Heart right ventricle (tissue), 16 donors: ENCODE data around the gene MAD1L1. TPM values are rescaled to one million over a fixed set of nuclear protein-coding genes. Genes with fewer than 3 reads are reported as not detected.

Experiments
- ATAC-seq, 8 donors: fragments of 200-7000 bp; cut with Tn5 transposase; one replicate each; pipeline ENCODE4 v1.9.1; 2020; ENCODE audit warnings: mild to moderate bottlenecking in 8 of 8, moderate library complexity in 8 of 8, moderate number of reproducible peaks in 1 of 8
- DNase-seq, 2 donors: peaks; one replicate each; pipeline ENCODE4 v3.0.0-alpha.2; 2020
- H3K27ac ChIP-seq, 10 donors: fragments of 200-600 bp; sonication (generic) in 2 of 10; one replicate each; pipeline versions ENCODE4 v1.5.0 to v1.8.0; 2020 to 2022; ENCODE audit warnings: mild to moderate bottlenecking in 3 of 10
- H3K27me3 ChIP-seq, 7 donors: fragments of 200-600 bp; one replicate each; pipeline ENCODE4 v1.8.0; 2021 to 2022; ENCODE audit warnings: mild to moderate bottlenecking in 2 of 7
- H3K36me3 ChIP-seq, 9 donors: fragments of 200-600 bp; sonication (generic) in 1 of 9; one replicate each; pipeline versions ENCODE4 v1.5.0 to v1.8.0; 2020 to 2022; ENCODE audit warnings: mild to moderate bottlenecking in 2 of 9
- H3K4me1 ChIP-seq, 9 donors: fragments of 200-600 bp; sonication (generic) in 1 of 9; one replicate each; pipeline versions ENCODE4 v1.5.0 to v1.8.0; 2020 to 2022; ENCODE audit warnings: mild to moderate bottlenecking in 4 of 9
- H3K4me3 ChIP-seq, 10 donors: fragments of 200-600 bp; sonication (generic) in 2 of 10; one replicate each; pipeline versions ENCODE4 v1.5.0 to v1.8.0; 2020 to 2022; ENCODE audit warnings: mild to moderate bottlenecking in 7 of 10, moderate library complexity in 2 of 10
- H3K9me3 ChIP-seq, 11 donors: fragments of 200-600 bp in 10 of 11; sonication (generic) in 2 of 11; one replicate each; pipeline versions ENCODE4 v1.5.0 to v1.8.0; 2013 to 2022; ENCODE audit warnings: mild to moderate bottlenecking in 2 of 11, control low read depth in 1 of 11, moderate library complexity in 1 of 11
- WGBS, 2 donors: extraction: QIAGEN DNeasy Blood & Tissue Kit; methylation state at CpG; one replicate each; pipeline ENCODE4 v1.1.7; 2013; ENCODE audit warnings: inconsistent platforms in 1 of 2; 5-methylcytosine and 5-hydroxymethylcytosine counted together
- intact Hi-C, 10 donors: fragments of 100-400 bp; cut with DNase I; formaldehyde crosslinking; loops; one replicate each; pipeline versions ENCODE4 v1.11.1 to v1.14.2; 2022
- polyA plus RNA-seq, 2 donors: library from polyadenylated mRNA; stranded (reverse); fragments of 200-250 nt; gene quantifications; one replicate each; pipeline ENCODE4 v1.2.3, GENCODE V29; 2013
- total RNA-seq, 10 donors: library from RNA; stranded (reverse); fragmentation: NEBNext Ultra II Directional in 3 of 10; extraction: Animal tissue kit (Norgen Biotek cat#: 25700) in 3 of 10; gene quantifications; one replicate each; pipeline versions ENCODE4 v1.2.1 to v1.2.4, GENCODE V29; 2021 to 2023
- TF ChIP-seq, protein P1 (sequence below), 9 donors: fragments of 200-600 bp; sonication (generic) in 2 of 9; IDR thresholded peaks; one replicate each; pipeline versions ENCODE4 v1.5.0 to v1.8.0; 2021 to 2022; ENCODE audit warnings: antibody characterized with exemption in 9 of 9, mild to moderate bottlenecking in 5 of 9, moderate library complexity in 1 of 9
- donor health status: Arrhythmogenic right ventricular cardiomyopathy.
- donor health status: ischemic (EF 13 %, LVEDD 7.1; RV severe dilation, severe dysfunction).
- donor health status: healthy with polysubstance abuse.
- donor health status: DM: no; HTN: yes; CAD: no.
- donor health status: DM: no; HTN: no; CAD: no.
- donor health status: ischemic (EF 25% LVEDD 6.9; RV normal size, moderate dysfunction).
- donor health status: ischemic (EF 25% LVEDD 5.7; RV mildly dilated, moderate dysfunction).
- donor health status: healthy.
- donor health status: DM: yes; HTN: yes; CAD: no.
- donor health status: Ischemic cardiomyopathy.
- donor health status: ischemic (EF 35%, LVEDD 5.7; RV mildly dilated, moderate dysfunction).
- donor health status: nonischemic (EF 11% LVEDD 7.7; RV severe dilation, severe dysfunction).
- donor health status: DM: yes; HTN: yes; CAD: no.
- donor health status: PGD.
- donor health status: ischemic (EF 29% LVEDD 5.4; RV normal size, mild dysfunction).
- donor health status: nonischemic (EF 23%, LVEDD 6.1; RV moderate dilation, normal function).

MAD1L1 gene
- total and polyA plus RNA-seq, 12 donors, result 13.8 to 46.8 (median 20.2) TPM

DNA sequence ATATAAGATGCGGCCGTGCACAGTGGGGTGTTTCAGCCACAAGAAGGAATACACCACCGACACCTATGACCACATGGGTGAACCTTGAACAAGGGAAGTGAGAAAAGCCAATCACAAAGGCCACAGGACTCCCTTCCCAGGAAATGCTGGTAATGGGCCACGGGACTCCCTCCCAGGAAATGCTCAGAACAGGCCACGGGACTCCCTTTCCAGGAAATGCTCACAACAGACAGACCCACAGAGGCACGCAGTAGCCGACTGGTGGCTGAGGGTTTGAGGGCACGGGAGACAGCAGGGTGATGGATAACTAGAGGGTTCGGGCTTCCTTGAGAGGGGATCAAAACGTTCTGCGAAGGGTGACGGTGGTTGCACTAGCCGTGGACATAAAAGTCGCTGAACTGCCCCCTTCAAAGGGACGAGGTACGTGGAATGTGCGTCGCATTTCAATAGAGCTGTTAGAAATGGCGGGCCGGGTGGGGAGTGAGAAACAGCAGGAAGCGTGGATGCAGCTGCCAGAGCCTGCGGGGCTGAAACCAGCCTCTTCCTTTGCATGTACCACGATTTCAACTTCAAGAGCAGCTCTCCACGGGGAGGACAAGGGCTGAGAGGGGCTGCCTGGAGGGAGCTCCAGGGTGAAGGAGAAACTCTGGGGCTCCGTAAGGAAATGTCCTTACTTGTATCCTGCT lies 288.7 kb downstream of the MAD1L1 start:
- no peak for ATAC-seq
- WGBS, 2 donors, result 79 to 80% methylated on average over 25 of the region's 25 CpGs
- DNase-seq, result peak in 1 of 2 donors; percentile 7

DNA sequence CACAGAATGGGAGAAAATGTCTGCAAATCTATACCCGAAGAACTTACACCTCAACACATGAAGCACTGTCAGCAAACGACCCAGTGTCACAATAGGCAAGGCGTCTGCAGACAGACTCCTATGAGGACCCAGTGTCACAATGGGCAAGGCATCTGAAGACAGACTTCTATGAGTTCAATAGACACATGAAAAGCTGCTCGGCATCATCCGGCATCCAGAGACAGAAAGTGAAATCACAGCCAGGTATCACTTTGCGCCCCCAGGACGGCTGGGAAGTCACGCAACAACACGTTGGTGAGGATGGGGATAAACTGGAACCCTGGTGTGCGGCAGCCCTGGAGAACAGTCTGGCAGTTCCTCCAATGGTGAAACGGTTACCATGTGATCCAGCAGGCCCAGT lies 289.4 kb downstream of the MAD1L1 start:
- H3K4me1 ChIP-seq, result peaks cover 2 to 54% (median 20%) of the 10 kb centered on the region in 9 donors
- H3K4me3 ChIP-seq, result no peak overlapping the region
- ATAC-seq (no peak), DNase-seq (peak in 1 of 2 donors; percentile 8)
- TF ChIP-seq, protein P1, sequence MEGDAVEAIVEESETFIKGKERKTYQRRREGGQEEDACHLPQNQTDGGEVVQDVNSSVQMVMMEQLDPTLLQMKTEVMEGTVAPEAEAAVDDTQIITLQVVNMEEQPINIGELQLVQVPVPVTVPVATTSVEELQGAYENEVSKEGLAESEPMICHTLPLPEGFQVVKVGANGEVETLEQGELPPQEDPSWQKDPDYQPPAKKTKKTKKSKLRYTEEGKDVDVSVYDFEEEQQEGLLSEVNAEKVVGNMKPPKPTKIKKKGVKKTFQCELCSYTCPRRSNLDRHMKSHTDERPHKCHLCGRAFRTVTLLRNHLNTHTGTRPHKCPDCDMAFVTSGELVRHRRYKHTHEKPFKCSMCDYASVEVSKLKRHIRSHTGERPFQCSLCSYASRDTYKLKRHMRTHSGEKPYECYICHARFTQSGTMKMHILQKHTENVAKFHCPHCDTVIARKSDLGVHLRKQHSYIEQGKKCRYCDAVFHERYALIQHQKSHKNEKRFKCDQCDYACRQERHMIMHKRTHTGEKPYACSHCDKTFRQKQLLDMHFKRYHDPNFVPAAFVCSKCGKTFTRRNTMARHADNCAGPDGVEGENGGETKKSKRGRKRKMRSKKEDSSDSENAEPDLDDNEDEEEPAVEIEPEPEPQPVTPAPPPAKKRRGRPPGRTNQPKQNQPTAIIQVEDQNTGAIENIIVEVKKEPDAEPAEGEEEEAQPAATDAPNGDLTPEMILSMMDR (IDR thresholded peaks at IDR 0.05), result no peak
- no peaks in the 10 kb centered on the region for H3K36me3 ChIP-seq
- intact Hi-C loops, result loop anchor here in 2 of 10 donors (5.0 to 10.0 kb wide), 3 partner anchors 49 to 119 kb away; no protein-coding TSS in a partner anchor
- no peaks in the 10 kb centered on the region for H3K27me3 ChIP-seq
- WGBS, 2 donors, result 80 to 82% methylated on average over 11 of the region's 11 CpGs
- H3K27ac ChIP-seq, result peak overlapping the region in 1 of 10 donors; percentile 29
- H3K9me3 ChIP-seq, result no peaks in the 10 kb centered on the region

More for the DNA sequence above, 288.7 kb downstream of the MAD1L1 start:
- TF ChIP-seq, protein P1 (IDR thresholded peaks at IDR 0.05), result no peak
- no peaks in the 10 kb centered on the region for H3K9me3 ChIP-seq
- no peaks in the 10 kb centered on the region for H3K27me3 ChIP-seq
- H3K36me3 ChIP-seq, result no peaks in the 10 kb centered on the region
- peak overlapping the region in 1 of 10 donors; percentile 15 for H3K27ac ChIP-seq
- intact Hi-C loops, result loop anchor here in 2 of 10 donors (5.0 to 10.0 kb wide), 3 partner anchors 48 to 118 kb away; no protein-coding TSS in a partner anchor
- H3K4me1 ChIP-seq, result peaks cover 2 to 53% (median 20%) of the 10 kb centered on the region in 9 donors
- H3K4me3 ChIP-seq, result no peak overlapping the region

DNA sequence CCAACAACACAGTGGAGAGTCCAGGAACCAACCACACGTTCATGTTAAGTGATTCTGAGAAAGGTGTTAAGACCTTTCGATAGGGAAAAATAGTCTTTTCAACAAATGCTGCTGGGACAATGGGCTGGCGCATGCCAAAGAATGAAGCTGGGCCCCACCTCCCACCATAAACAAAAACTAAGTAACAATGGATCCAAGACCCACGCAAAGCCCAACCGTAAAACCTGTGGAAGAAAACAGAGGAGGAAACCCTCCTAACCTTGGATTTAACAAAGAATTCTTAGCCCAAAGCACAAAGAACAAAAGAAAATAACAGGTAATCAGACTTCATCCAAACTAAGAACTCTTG lies 289.8 kb downstream of the MAD1L1 start:
- ATAC-seq (peak in 1 of 8 donors; percentile 30), DNase-seq (peak in 1 of 2 donors; percentile 1)
- TF ChIP-seq, protein P1 (IDR thresholded peaks at IDR 0.05), result no peak
- H3K4me3 ChIP-seq, result no peak overlapping the region
- 49 to 68% methylated on average over 5 of the region's 5 CpGs for WGBS, 2 donors
- intact Hi-C loops, result loop anchor here in 2 of 10 donors (5.0 to 10.0 kb wide), 3 partner anchors 49 to 119 kb away; no protein-coding TSS in a partner anchor
- H3K27me3 ChIP-seq, result no peaks in the 10 kb centered on the region
- no peaks in the 10 kb centered on the region for H3K36me3 ChIP-seq
- no peaks in the 10 kb centered on the region for H3K9me3 ChIP-seq
- peaks cover 2 to 54% (median 20%) of the 10 kb centered on the region in 9 donors for H3K4me1 ChIP-seq
- peak overlapping the region in 4 of 10 donors; percentile 15 to 57 (median 29) for H3K27ac ChIP-seq

DNA sequence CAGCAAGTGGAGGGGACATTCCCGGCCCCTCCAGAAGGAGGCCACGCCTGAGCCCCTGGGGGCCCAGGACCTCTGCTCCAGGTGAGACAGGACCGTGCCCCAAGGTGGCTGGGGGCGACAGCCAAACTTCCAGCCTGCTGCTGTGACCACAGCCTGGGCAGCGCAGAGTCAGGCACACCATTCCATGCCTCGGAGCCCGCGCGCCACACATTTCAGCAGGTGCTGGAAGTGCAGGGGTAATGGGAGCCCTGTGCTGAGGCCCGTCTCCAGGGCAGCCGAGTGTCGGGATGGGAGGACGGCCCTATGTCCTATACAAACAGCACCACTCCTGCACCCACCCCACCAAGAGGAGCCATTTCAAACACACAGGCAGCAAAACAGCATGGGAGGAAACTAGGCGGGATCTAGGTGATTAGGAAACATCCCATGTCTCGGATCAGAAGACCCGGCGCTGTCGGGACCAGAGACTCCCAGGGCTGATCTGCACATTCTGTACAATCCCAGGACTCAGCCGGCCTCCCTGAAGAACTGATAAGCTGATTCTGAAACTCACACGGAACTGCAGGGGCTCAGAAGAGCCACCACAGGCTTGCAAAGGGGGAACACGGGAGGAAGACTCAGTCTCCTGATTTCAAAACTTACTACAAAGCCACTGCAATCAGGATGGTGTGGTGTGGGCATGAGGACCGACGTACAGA lies 290.4 kb downstream of the MAD1L1 start:
- H3K27ac ChIP-seq, result peak overlapping the region in 4 of 10 donors; percentile 15 to 67 (median 43)
- WGBS, 2 donors, result 87 to 88% methylated on average over 23 of the region's 23 CpGs
- no peaks in the 10 kb centered on the region for H3K9me3 ChIP-seq
- TF ChIP-seq, protein P1 (IDR thresholded peaks at IDR 0.05), result no peak
- H3K4me1 ChIP-seq, result peaks cover 2 to 54% (median 20%) of the 10 kb centered on the region in 9 donors
- intact Hi-C loops, result loop anchor here in 2 of 10 donors (5.0 to 10.0 kb wide), 3 partner anchors 50 to 120 kb away; no protein-coding TSS in a partner anchor
- H3K27me3 ChIP-seq, result no peaks in the 10 kb centered on the region
- DNase-seq (peak in 1 of 2 donors; percentile 10), ATAC-seq (no peak)
- H3K36me3 ChIP-seq, result no peaks in the 10 kb centered on the region
- no peak overlapping the region for H3K4me3 ChIP-seq
